NCI-H510A (cell line): Measurements from ENCODE around the gene XAGE3.
"Not testable (repeated sequence)": the region's sequence is repeated elsewhere in the genome, so short reads cannot be mapped to it uniquely, and the experiment has no call there.

Experiments used
- DNase-seq: peaks from one replicate; lab custom pipeline; 2025; lab: John Stamatoyannopoulos, UW

The XAGE3 gene

GRCh38 chrX:52843619-52844018 is 24.3 kb downstream of the XAGE3 start:
- DNase-seq, result not testable (repeated sequence)

- no peak for DNase-seq
These were observed 28.7 kb downstream of the XAGE3 start for GRCh38 chrX:52839137-52839536.

GRCh38 chrX:52830551-52830950 is 37.3 kb downstream of the XAGE3 start:
- DNase-seq, result no peak

- DNase-seq, result no peak
These were observed 43.3 kb downstream of the XAGE3 start for GRCh38 chrX:52824608-52825007.

GRCh38 chrX:52821079-52821760 is 46.7 kb downstream of the XAGE3 start:
- no peak for DNase-seq

GRCh38 chrX:52819788-52820187 is 48.1 kb downstream of the XAGE3 start:
- no peak for DNase-seq
